NCI-H524 (cell line): Measurements from ENCODE around the gene CCDC157.

Source experiments
- DNase-seq, 2 experiments: peaks; one replicate each; lab custom pipeline; 2025; lab: John Stamatoyannopoulos, UW

The CCDC157 gene

GRCh38 chr22:30416403-30416802, 59.6 kb downstream of the CCDC157 start:
- DNase-seq, result no peak

DNA sequence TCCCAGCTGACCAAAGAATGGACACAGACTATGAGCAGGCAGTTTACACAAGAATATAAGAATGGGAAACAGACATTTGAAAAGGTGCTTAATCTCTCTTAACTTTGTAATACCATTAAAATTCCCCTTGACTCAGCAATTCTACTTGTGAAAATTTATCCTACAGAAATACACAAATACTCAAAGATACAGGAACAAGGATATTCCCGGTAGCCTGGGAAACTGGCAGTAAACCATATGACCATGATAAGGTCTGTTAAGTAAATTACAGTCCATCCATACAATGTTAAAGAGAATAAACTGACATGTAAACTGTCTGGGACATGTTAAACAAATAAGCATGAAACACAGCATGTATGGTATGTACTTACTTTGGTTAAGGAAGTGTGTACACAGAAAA, 60.0 kb downstream of the CCDC157 start:
- no peak for DNase-seq

GRCh38 chr22:30420347-30421125, 63.7 kb downstream of the CCDC157 start:
- no peak for DNase-seq

DNA sequence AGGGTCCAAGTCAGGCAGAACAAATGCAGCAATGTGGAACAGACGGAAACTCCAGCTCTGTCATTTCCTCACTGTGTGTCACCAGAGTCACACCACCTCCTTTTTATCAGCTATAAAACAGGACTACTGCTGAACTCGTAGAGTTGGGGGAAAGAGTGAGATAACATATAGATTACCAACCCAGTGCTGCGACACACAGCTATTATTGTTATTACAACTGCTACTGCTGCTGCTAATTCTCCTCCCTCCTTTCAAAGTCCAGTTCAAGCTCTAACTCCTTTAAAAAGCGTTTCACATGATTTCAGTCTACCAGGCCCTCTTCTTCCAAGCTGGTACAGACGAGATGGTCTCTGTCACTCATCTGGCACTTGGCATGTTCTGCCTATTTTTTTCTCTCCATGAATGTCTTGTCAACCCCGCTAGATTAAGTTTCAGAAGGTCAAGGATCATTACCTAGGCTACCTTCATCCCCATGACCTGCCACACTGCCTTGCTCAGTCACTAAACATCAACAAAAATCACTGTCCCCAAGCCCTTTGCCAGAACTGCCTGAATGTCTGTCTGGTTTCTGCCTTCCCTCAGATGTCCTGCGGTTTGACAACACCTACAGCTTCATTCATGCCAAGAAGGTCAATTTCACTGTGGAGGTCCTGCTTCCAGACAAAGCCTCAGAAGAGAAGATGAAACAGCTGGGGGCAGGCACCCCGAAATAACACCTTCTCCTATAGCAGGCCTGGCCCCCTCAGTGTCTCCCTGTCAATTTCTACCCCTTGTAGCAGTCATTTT, 65.1 kb downstream of the CCDC157 start:
- no peak for DNase-seq

GRCh38 chr22:30422481-30423300, 65.9 kb downstream of the CCDC157 start:
- DNase-seq, result no peak

DNA sequence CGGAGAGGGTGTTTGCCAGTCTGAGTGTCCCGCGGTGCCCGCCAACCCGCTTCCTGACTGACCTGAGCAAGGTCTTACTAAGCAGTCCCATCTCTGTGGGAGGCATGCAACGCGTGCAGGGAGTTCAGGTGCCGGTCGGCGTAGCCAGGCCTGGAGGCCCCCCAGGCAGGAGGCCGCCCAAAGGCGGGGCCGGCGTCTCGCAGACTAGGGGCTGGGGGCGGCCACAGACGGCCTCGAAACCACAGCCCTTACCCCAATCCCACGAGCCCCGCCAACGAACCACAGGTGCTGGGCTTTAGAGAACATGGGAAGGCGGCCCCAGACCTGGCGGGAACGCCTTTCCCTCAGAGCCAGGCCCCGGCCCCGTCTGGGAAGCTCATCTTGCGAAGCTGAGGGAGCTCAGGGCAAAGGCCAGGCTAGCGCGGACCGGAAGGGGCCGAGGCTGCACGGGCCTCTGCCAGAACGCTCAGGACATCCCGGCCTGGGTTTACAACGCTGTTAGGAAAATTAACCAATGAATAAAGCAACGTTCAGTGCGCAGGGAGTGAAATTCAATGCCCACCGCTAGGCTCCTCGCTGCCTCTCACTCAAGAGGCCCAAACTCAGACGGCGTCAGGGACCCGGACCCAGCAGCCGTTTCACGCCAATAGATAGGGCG, 66.6 kb downstream of the CCDC157 start:
- DNase-seq, result peak in 1 of 2 experiments; percentile 49

GRCh38 chr22:30423959-30424533, 67.2 kb downstream of the CCDC157 start:
- DNase-seq, result peak; percentile 100

DNA sequence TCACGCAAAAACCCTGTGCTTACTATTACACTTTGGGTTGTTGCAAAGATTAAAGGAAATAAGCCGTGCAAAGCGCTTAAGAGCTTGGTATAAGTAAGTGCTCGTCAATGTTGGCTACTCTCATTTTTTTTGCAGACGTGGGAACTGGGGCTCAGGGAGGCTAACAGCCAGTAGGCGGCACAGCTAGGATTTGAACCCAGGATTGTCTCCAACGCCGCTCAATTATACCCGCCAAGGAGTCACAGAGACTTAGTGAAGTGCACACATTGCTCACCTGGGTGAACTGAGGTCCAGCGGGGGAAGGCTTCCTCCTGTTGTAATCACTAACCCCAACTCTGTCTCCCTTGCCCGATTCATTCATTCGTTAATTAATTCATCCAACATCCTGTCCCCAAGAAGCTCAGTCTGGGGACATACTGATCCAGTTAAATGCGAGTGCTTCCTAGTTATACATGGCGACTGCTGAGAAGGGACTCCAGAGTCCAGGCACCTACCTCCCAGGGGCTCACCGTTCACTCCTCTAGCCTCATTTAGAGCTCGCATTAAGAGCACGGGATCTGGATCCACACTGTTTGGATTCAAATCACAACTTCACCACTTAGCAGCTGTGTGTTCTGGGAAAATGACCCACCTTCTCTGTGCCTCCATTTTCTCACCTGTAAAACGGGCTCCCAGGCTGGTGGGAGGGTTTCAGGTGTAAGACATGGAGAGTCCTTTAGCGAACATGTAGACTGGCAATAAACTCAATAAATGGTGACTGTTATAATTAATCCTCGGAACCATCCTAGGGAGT, 67.9 kb downstream of the CCDC157 start:
- DNase-seq, result peak in 1 of 2 experiments; percentile 66

DNA sequence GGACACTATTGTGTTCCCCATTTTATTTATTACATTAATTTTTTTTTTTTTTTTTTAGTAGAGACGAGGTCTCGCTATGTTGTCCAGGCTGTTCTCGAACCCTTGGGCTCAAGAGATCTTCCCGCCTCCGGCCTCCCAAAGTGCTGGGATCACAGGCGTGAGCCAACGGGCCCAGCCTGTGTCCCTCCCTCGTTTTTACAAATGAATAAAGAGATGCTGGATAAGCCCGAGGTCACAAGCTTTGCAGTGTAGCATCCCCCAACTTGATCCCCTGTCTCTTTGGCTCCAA, 68.5 kb downstream of the CCDC157 start:
- no peak for DNase-seq

DNA sequence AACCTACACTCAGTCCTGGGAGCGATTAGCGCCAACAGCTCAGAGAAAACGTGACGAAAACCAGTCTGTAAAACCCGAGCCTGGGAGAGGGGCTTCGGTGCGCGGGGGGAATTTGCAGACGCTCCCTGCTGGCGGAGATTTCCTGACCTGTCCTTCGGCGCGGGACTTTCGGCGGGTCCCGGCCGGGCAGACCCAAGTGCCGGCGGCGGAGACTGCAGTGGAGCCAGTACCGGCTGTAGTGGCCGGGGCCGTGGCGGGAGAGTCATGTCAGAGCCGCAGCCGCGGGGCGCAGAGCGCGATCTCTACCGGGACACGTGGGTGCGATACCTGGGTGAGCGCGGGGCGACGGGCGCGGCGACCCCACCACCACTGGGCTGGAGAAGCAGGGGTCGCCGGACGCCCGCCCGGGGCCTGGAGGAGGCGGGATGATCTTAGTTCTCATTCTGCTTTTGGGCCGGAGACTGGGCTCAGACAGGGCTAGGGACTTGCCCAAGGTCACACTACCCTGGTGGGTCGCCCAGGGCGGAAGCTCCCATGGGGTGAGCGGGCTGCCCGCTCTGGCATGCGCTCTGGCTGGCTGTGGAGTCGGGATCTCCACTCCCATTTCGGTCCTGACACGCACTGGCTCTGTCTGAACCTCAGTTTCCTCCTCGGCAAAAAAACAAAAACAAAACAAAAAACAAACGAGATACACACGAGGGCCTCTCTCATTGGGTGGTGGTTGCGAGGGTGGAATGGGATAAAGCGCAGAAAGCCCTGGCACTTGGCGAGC, 69.0 kb downstream of the CCDC157 start, which contains the start of gene MTFP1:
MTFP1 (plus strand) TSS at position 153 of the 772 bp plus-strand sequence; CDS start at position 265, 112 bp downstream.
- peak; percentile 17 to 82 for DNase-seq
